Omental fat pad (tissue), 4 donors: ENCODE measurements around the gene EVI5. TPM values are rescaled to one million over a fixed set of nuclear protein-coding genes. Genes with fewer than 3 reads are reported as not detected.

Experiments used
- ATAC-seq: fragments of 150-250 bp; one replicate; pipeline ENCODE4 v1.9.1; 2016; ENCODE audit warnings: mild to moderate bottlenecking, moderate library complexity; ENCODE audit not compliant: low FRiP score
- DNase-seq: peaks from one replicate; pipeline ENCODE4 v3.0.0-alpha.2; 2019; ENCODE audit warnings: low spot score
- CTCF ChIP-seq, 3 donors: fragments of 450-650 bp; IDR thresholded peaks; one replicate each; pipeline ENCODE4 v1.5.1; 2016 to 2017; ENCODE audit warnings: antibody characterized with exemption in 3 of 3, mild to moderate bottlenecking in 3 of 3, moderate library complexity in 2 of 3
- total RNA-seq, 4 donors: library from RNA; depleted of rRNA; stranded (reverse); fragments of >200 nt; gene quantifications; one replicate each; pipeline ENCODE4 v1.1.0, GENCODE V29; 2016

The EVI5 gene
- total RNA-seq, 4 donors from 2014 or later: 25.9 to 38.3 (median 30.7) TPM

GRCh38 chr1:92759361-92759760, 25.5 kb downstream of the EVI5 start:
- ATAC-seq: no peak
- TF ChIP-seq CTCF (IDR thresholded peaks at IDR 0.05): no peak

GRCh38 chr1:92756537-92756936, 28.4 kb downstream of the EVI5 start:
- DNase-seq (no peak), ATAC-seq (no peak)
- TF ChIP-seq CTCF (IDR thresholded peaks at IDR 0.05): no peak

More at GRCh38 chr1:92759361-92759760, 25.5 kb downstream of the EVI5 start:
- no peak for DNase-seq

- no peak for TF ChIP-seq CTCF (IDR thresholded peaks at IDR 0.05)
- DNase-seq (no peak), ATAC-seq (peak; percentile 64)
These were observed 29.1 kb downstream of the EVI5 start for GRCh38 chr1:92755541-92756461.

GRCh38 chr1:92754719-92755050, 30.2 kb downstream of the EVI5 start:
- ATAC-seq (no peak), DNase-seq (no peak)
- TF ChIP-seq CTCF (IDR thresholded peaks at IDR 0.05): no peak

- DNase-seq (no peak), ATAC-seq (no peak)
- TF ChIP-seq CTCF (IDR thresholded peaks at IDR 0.05): no peak
These were observed 30.7 kb downstream of the EVI5 start for GRCh38 chr1:92754000-92754718.

- TF ChIP-seq CTCF (IDR thresholded peaks at IDR 0.05): no peak
- ATAC-seq (no peak), DNase-seq (no peak)
These were observed 32.2 kb downstream of the EVI5 start for GRCh38 chr1:92752719-92753118.
